GM19193 (cell line): ENCODE results near the gene DYSF.

Experiments used
- POLR2A ChIP-seq: IDR thresholded peaks from 4 replicates; pipeline ENCODE4 v1.6.1; 2011; ENCODE audit not compliant: insufficient read depth, insufficient read length; ENCODE audit errors: extremely low read depth

Gene DYSF

GRCh38 chr2:71706836-71707235 lies 253.5 kb downstream of the DYSF start:
- no peak for TF ChIP-seq POLR2A

GRCh38 chr2:71710367-71711132 lies 257.2 kb downstream of the DYSF start:
- no peak for TF ChIP-seq POLR2A

- no peak for TF ChIP-seq POLR2A
These were observed 257.9 kb downstream of the DYSF start for GRCh38 chr2:71711133-71711855.

GRCh38 chr2:71712158-71712818 lies 258.9 kb downstream of the DYSF start:
- no peak for TF ChIP-seq POLR2A

GRCh38 chr2:71713581-71714580 lies 260.5 kb downstream of the DYSF start:
- TF ChIP-seq POLR2A, result no peak

- no peak for TF ChIP-seq POLR2A
These were observed 261.4 kb downstream of the DYSF start for GRCh38 chr2:71714601-71715240.

- TF ChIP-seq POLR2A, result no peak
These were observed 261.9 kb downstream of the DYSF start for GRCh38 chr2:71715241-71715750.

GRCh38 chr2:71715951-71716696 lies 262.8 kb downstream of the DYSF start:
- TF ChIP-seq POLR2A, result no peak

GRCh38 chr2:71716697-71717624 lies 263.6 kb downstream of the DYSF start:
- TF ChIP-seq POLR2A, result no peak

GRCh38 chr2:71718686-71719085 lies 265.3 kb downstream of the DYSF start:
- TF ChIP-seq POLR2A, result no peak

GRCh38 chr2:71719520-71720282 lies 266.3 kb downstream of the DYSF start:
- no peak for TF ChIP-seq POLR2A

- TF ChIP-seq POLR2A, result no peak
These were observed 266.9 kb downstream of the DYSF start for GRCh38 chr2:71720283-71720560.
